H9 (cell line): ENCODE measurements around the gene PNRC2. TPM values are rescaled to one million over a fixed set of nuclear protein-coding genes. Genes with fewer than 3 reads are reported as not detected.

Experiments
- DNase-seq: peaks from one replicate; pipeline ENCODE4 v3.0.0-alpha.2; 2017
- H2AFZ ChIP-seq: one replicate; pipeline ENCODE4 v1.6.1; 2013; ENCODE audit warnings: mild to moderate bottlenecking, low read length, control low read depth, moderate library complexity
- H2AK5ac ChIP-seq: 2 replicates; pipeline ENCODE4 v1.6.1; 2013; ENCODE audit warnings: low read length, control low read depth, mixed read lengths; ENCODE audit not compliant: insufficient read length
- H2BK120ac ChIP-seq: one replicate; pipeline ENCODE4 v1.6.1; 2013; ENCODE audit warnings: low read depth, mild to moderate bottlenecking, low read length, control low read depth, inconsistent platforms; ENCODE audit not compliant: poor library complexity, severe bottlenecking
- H2BK12ac ChIP-seq: 2 replicates; pipeline ENCODE4 v1.6.1; 2013; ENCODE audit warnings: low read length, control low read depth, mixed read lengths, low read depth; ENCODE audit not compliant: insufficient read length
- H2BK15ac ChIP-seq: 2 replicates; pipeline ENCODE4 v1.6.1; 2013; ENCODE audit warnings: low read depth, low read length, control low read depth
- H2BK20ac ChIP-seq: one replicate; pipeline ENCODE4 v1.6.1; 2013; ENCODE audit warnings: low read depth, mild to moderate bottlenecking, low read length, control low read depth, inconsistent platforms; ENCODE audit not compliant: poor library complexity, severe bottlenecking
- H2BK5ac ChIP-seq: 2 replicates; pipeline ENCODE4 v1.6.1; 2013; ENCODE audit warnings: low read length, control low read depth, mixed read lengths; ENCODE audit not compliant: insufficient read length
- H3K14ac ChIP-seq: 2 replicates; pipeline ENCODE4 v1.6.1; 2013; ENCODE audit warnings: low read length, control low read depth; ENCODE audit not compliant: insufficient read depth
- H3K18ac ChIP-seq: 2 replicates; pipeline ENCODE4 v1.6.1; 2013; ENCODE audit warnings: low read depth, mild to moderate bottlenecking, mixed read lengths, low read length, control low read depth; ENCODE audit not compliant: insufficient read length
- H3K23ac ChIP-seq: 2 replicates; pipeline ENCODE4 v1.6.1; 2013; ENCODE audit warnings: low read length, control low read depth, mixed read lengths, low read depth; ENCODE audit not compliant: insufficient read length
- H3K23me2 ChIP-seq: 2 replicates; pipeline ENCODE4 v1.6.1; 2013; ENCODE audit warnings: low read depth, mild to moderate bottlenecking, mixed read lengths, low read length, control low read depth; ENCODE audit not compliant: insufficient read length, poor library complexity, severe bottlenecking
- H3K27ac ChIP-seq: 2 replicates; pipeline ENCODE4 v1.5.1; 2013; ENCODE audit warnings: low read length, control low read depth, mixed read lengths, low read depth; ENCODE audit not compliant: insufficient read length
- H3K27me3 ChIP-seq: 2 replicates; pipeline ENCODE4 v1.6.1; 2013; ENCODE audit warnings: low read length, control low read depth, inconsistent platforms; ENCODE audit not compliant: insufficient read depth
- H3K4ac ChIP-seq: 2 replicates; pipeline ENCODE4 v1.6.1; 2013; ENCODE audit warnings: low read depth, mild to moderate bottlenecking, control low read depth, inconsistent platforms, low read length, moderate library complexity
- H3K4me1 ChIP-seq: 2 replicates; pipeline ENCODE4 v1.6.1; 2013; ENCODE audit warnings: low read length, control low read depth, inconsistent platforms; ENCODE audit not compliant: insufficient read depth
- H3K4me2 ChIP-seq: 2 replicates; pipeline ENCODE4 v1.6.1; 2013; ENCODE audit warnings: low read length, control low read depth, mixed read lengths; ENCODE audit not compliant: insufficient read length, insufficient read depth
- H3K56ac ChIP-seq: 2 replicates; pipeline ENCODE4 v1.6.1; 2013; ENCODE audit warnings: low read depth, mild to moderate bottlenecking, mixed read lengths, low read length, control low read depth; ENCODE audit not compliant: insufficient read length
- H3K79me1 ChIP-seq: 2 replicates; pipeline ENCODE4 v1.6.1; 2013; ENCODE audit warnings: low read depth, mild to moderate bottlenecking, moderate library complexity, low read length, control low read depth, inconsistent platforms; ENCODE audit not compliant: insufficient read depth, poor library complexity, severe bottlenecking
- H3K79me2 ChIP-seq: 2 replicates; pipeline ENCODE4 v1.6.1; 2013; ENCODE audit warnings: low read length, control low read depth, inconsistent platforms; ENCODE audit not compliant: insufficient read depth
- H3K9ac ChIP-seq: 2 replicates; pipeline ENCODE4 v1.6.1; 2013; ENCODE audit warnings: low read length, control low read depth, mixed read lengths; ENCODE audit not compliant: insufficient read length; ENCODE audit errors: extremely low read depth
- H3K9me3 ChIP-seq: one replicate; pipeline ENCODE4 v1.6.1; 2013; ENCODE audit warnings: low read depth, low read length, inconsistent platforms; ENCODE audit not compliant: control insufficient read depth
- H3T11ph ChIP-seq: one replicate; pipeline ENCODE4 v1.6.1; 2013; ENCODE audit warnings: mild to moderate bottlenecking, low read length, control low read depth, inconsistent platforms
- H4K20me1 ChIP-seq: one replicate; pipeline ENCODE4 v1.6.1; 2013; ENCODE audit not compliant: control insufficient read depth, insufficient read length, insufficient read depth
- H4K5ac ChIP-seq: 2 replicates; pipeline ENCODE4 v1.6.1; 2013; ENCODE audit warnings: low read depth, mild to moderate bottlenecking, mixed read lengths, low read length, control low read depth; ENCODE audit not compliant: insufficient read length
- H4K8ac ChIP-seq: replicated peaks from 2 replicates; pipeline ENCODE4 v1.6.1; 2013; ENCODE audit warnings: low read length, control low read depth, mixed read lengths, low read depth; ENCODE audit not compliant: insufficient read length
- H4K91ac ChIP-seq: 2 replicates; pipeline ENCODE4 v1.6.1; 2013; ENCODE audit warnings: low read depth, mild to moderate bottlenecking, moderate library complexity, mixed read lengths, low read length, control low read depth; ENCODE audit not compliant: insufficient read length
- H3K27ac Mint-ChIP-seq, 3 experiments: 2 replicates in 2 of 3; 3 replicates in 1 of 3; pipeline ENCODE4 v1.8.0; 2020 to 2021; ENCODE audit warnings: mixed read lengths in 3 of 3, mild to moderate bottlenecking in 1 of 3, moderate library complexity in 1 of 3
- H3K27me3 Mint-ChIP-seq: 2 replicates; pipeline ENCODE4 v1.8.0; 2021; ENCODE audit warnings: low read depth, mild to moderate bottlenecking, moderate library complexity, mixed read lengths
- H3K36me3 Mint-ChIP-seq, 3 experiments: 2 replicates in 2 of 3; 3 replicates in 1 of 3; pipeline ENCODE4 v1.8.0; 2020 to 2021; ENCODE audit warnings: low read depth in 3 of 3, mixed read lengths in 3 of 3; ENCODE audit not compliant: insufficient read depth in 1 of 3
- H3K4me1 Mint-ChIP-seq, 2 experiments: 2 replicates each; pipeline ENCODE4 v1.8.0; 2020; ENCODE audit warnings: mixed read lengths in 2 of 2
- H3K4me3 Mint-ChIP-seq, 2 experiments: 2 replicates in 1 of 2; 3 replicates in 1 of 2; pipeline ENCODE4 v1.8.0; 2020 to 2021; ENCODE audit warnings: mild to moderate bottlenecking in 2 of 2, mixed read lengths in 2 of 2, moderate library complexity in 1 of 2
- H3K9me3 Mint-ChIP-seq, 2 experiments: 2 replicates in 1 of 2; 3 replicates in 1 of 2; pipeline ENCODE4 v1.8.0; 2020; ENCODE audit warnings: mild to moderate bottlenecking in 2 of 2, mixed read lengths in 2 of 2, moderate library complexity in 1 of 2
- CTCF ChIP-seq: fragments of 200-600 bp; sonication (generic); conservative IDR thresholded peaks from 3 replicates; pipeline ENCODE4 v1.8.0; 2021; ENCODE audit warnings: antibody characterized with exemption, mild to moderate bottlenecking
- WGBS: extraction: QIAGEN DNeasy Blood & Tissue Kit; methylation state at CpG from one replicate; pipeline ENCODE4 v1.1.7; 2013; ENCODE audit warnings: missing lambda C conversion rate, low lambda C conversion rate, mixed read lengths; ENCODE audit not compliant: insufficient read length; ENCODE audit errors: extremely low coverage; 5-methylcytosine and 5-hydroxymethylcytosine counted together
- total RNA-seq: library from RNA; stranded (reverse); gene quantifications from 2 replicates; pipeline ENCODE4 v1.2.1, GENCODE V29; 2021

Gene PNRC2
- total RNA-seq, 1 experiment from 2014 or later = 87.6 TPM

GRCh38 chr1:24009406-24009805 is 49.8 kb downstream of the PNRC2 start:
- no peaks in the 10 kb centered on the region for H3K9me3 Mint-ChIP-seq
- WGBS = no CpG with 5 or more reads among the region's 1 CpG
- H3K4me3 Mint-ChIP-seq = no peak overlapping the region
- Histone ChIP-seq H3K27me3 (no peaks in the 10 kb centered on the region), H3K27ac (no peak overlapping the region), H2BK20ac (no peak overlapping the region), H3K79me2 (no peaks in the 10 kb centered on the region; the same call in 1 of the 2 replicates), H2BK120ac (no peak overlapping the region), H4K8ac (no peak overlapping the region), H4K20me1 (no peaks in the 10 kb centered on the region), H3T11ph (no peak overlapping the region), H3K14ac (no peak overlapping the region), H4K5ac (no peak overlapping the region), H3K23me2 (no peaks in the 10 kb centered on the region), H2AK5ac (no peak overlapping the region), H3K4me1 (no peaks in the 10 kb centered on the region), H2BK5ac (no peak overlapping the region), H3K18ac (no peak overlapping the region), H3K23ac (no peak overlapping the region), H3K9ac (no peak overlapping the region), H2BK12ac (no peak overlapping the region), H4K91ac (no peak overlapping the region), H3K79me1 (no peaks in the 10 kb centered on the region), H3K4ac (no peak overlapping the region), H2BK15ac (no peak overlapping the region), H2AFZ (no peak overlapping the region), H3K4me2 (no peak overlapping the region), H3K9me3 (no peaks in the 10 kb centered on the region), H3K56ac (no peak overlapping the region)
- H3K36me3 Mint-ChIP-seq = no peaks in the 10 kb centered on the region
- H3K27me3 Mint-ChIP-seq = peaks cover 1% of the 10 kb centered on the region; the same call in 1 of the 2 replicates
- peak overlapping the region in 1 of 3 experiments; percentile 22; a peak in 1 of 7 replicates for H3K27ac Mint-ChIP-seq
- H3K4me1 Mint-ChIP-seq = peaks cover 33 to 36% of the 10 kb centered on the region in 2 experiments
- no peak for DNase-seq
- TF ChIP-seq CTCF = no peak
